ENCODE data around the gene MMP15. TPM values are rescaled to one million over a fixed set of nuclear protein-coding genes. Genes with fewer than 3 reads are reported as not detected.
"Not testable (repeated sequence)": the region's sequence is repeated elsewhere in the genome, so short reads cannot be mapped to it uniquely, and the experiment has no call there.

Gene MMP15
- total RNA-seq, 1 donor from 2014 or later = 70.3 TPM

DNA sequence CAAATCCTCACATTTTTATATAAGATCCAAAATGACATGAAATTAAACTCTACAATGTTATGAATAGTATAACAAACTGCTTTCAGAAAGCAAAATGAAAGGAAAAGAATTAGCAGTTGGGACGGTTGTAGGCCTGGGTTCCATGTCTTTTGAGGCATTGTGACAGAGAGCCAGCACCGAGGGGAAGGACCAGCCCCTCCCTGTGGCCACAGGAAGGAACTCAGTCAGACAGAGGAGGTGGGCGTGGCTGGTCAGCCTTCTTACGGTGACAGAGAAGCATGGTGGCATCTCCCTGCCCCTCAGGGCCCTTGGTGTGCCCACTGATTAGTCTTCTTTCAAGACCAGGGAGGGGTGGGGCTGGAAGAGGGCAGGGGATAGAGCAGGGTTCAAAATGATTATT lies 30.8 kb upstream of the MMP15 start:
- ATAC-seq = peak; percentile 30
- peak; percentile 90 for DNase-seq (ENCODE audit: missing footprints)
- intact Hi-C loops (cut with DNase I) = no loop called here

DNA sequence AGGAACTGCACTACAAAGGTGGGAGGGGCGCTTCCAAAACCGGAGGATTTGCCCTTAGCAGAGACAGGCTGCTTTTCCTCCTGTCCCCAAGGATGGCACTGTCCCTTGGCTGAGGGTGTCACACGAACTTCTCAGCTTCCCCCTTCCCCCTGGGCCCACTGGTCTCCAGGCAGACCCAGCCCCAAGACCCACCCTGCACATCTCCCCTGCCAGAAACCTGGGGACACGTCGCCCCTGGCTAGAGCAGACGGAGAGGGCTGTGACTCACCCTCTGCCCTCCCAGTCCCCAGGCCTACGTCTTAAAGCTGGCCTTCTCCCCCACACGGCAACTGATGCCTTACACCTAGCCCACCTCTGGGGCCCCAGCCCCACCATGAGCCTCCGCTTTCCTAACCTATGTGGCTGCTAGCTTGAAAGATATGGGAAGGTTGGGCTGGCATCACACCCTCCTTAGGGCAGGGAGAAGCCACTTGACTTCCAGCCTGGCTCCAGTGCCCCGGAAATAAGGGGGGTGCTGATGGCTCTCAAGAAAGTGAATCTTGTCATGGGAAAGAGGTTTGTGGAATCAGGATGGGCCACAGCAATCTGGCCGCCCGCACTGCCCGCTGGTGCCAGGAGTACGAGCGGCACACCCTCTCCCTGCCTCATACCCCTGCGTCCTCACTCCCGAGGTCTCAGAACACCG lies 29.7 kb upstream of the MMP15 start:
- DNase-seq (ENCODE audit: missing footprints) (no peak), ATAC-seq (no peak)
- intact Hi-C loops (cut with DNase I) = no loop called here

DNA sequence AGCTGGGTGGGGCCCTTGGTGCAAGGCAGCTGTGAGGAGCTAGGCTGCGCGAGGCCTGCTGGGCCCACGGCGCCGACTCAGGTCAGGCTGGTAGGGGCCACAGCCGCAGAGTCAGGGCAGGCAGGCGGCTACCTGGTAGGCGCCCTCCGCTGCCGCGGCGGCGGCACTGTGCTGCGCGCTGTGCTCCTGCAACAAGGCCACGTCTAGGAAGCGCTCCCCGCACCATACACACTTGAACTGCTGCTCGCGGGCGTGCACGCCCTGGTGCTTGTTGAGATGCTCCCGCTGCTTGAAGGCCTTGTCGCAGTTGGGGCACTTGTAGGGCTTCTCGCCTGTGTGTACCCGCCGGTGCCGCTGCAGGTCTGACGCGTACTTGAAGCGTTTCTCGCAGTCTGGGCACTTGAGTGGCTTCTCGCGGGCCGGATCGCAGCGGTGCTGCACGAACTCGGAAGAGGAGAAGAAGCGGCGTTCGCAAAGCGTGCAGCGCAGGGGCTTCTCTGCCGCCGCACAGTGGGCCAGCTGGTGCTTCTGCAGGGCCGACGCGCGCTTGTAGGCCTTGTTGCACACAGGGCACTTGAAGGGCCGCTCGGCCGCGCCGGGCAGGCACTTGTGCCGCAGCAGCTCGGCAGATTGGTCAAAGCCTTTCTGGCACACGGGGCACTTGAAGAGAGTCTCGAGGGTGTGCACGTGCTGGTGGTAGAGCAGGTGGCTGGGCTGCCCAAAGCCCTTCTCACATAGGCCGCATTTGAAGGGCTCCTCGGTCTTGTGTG lies 29.0 kb upstream of the MMP15 start:
- ATAC-seq (no peak), DNase-seq (ENCODE audit: missing footprints) (no peak)
- intact Hi-C loops (cut with DNase I) = no loop called here

DNA sequence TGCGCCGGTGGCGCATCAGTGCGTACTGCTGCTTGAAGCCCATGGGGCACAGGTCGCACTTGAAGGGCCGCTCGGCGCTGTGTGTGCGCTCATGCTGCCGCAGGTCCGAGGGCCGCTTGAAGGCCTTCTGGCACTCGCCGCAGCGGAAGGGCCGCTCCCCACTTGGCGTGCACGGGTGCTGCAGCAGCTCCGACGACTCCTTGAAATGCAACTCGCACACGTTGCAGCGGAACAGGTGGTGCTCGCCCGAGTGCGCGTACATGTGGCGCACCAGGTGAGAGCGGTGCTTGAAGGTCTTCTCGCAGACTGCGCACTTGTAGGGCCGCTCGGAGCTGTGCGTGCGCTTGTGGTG lies 28.4 kb upstream of the MMP15 start:
- intact Hi-C loops (cut with DNase I) = no loop called here
- DNase-seq (ENCODE audit: missing footprints) (no peak), ATAC-seq (no peak)

DNA sequence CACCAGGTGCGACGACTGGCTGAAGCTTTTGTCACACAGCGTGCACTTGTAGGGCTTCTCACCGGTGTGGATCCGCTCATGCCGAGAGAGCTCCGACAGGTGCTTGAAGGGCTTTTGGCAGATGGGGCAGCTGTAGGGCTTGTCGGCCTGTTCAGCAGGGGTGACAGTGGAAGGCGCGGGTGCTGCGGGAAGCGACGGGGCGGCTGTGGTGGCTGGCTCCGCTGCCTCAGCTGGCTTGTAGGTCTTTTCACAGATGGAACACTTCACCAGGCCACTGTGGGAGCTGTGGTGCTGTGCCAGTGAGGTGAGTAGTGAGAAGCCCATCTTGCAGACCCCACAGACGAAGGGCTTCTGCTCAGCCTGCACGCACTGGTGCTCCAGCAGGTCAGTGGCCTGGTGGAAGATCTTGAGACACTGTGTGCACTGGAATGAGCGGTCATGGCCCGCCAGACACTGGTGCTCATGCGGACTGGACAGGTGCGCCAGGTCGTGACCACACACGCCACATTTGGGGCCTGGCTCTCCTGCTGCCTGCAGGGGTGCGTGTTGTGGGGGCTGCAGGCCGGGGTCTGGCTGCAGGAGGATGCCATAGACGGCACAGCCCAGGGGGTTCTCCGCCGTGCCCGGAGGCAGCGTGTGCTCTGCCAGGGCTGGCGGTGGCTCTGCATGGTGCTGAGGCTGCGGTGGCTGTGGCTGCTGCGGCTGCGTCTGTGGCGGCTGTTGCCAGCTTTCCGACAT lies 27.9 kb upstream of the MMP15 start:
- DNase-seq (ENCODE audit: missing footprints) = no peak

DNA sequence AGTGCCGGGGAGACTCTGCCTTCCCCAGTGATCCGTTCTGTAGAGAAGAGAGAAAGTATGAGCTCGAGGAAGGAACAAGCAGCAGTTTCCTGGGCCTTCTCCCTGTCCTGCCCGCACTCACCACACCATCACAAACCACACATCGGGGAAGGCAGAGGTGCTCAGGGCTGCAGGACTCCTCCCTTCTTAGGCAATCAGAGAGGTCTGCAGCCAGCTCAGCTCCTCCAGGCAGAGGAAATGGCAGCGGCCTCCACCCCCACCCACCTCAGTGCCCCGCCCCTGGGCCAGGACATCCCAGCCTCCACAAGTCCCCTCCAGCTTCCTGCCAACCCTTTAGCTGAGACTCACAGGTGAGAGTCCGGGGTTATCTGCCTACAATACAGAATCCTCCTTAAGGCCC lies 27.1 kb upstream of the MMP15 start:
- DNase-seq (ENCODE audit: missing footprints) (no peak), ATAC-seq (no peak)
- intact Hi-C loops (cut with DNase I) = no loop called here

More for the DNA sequence above, 27.9 kb upstream of the MMP15 start:
- intact Hi-C loops (cut with DNase I) = no loop called here
- ATAC-seq = no peak

DNA sequence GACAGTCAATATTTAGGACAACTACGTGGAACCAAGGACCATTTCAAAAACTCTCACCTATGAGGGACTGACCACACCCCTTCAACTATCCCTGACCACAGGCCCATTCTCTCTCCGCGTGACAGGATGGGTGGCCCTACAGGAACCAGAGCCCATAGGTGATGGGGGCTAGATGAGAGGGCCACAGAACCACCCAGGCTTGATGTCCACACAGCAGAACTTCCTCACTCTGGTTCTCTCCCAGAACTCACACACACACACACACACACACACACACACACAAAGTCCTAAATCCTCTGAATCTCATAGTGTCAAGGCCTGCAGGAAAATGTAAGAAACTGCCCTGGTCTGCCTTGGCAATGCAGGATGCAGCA lies 26.6 kb upstream of the MMP15 start:
- DNase-seq (ENCODE audit: missing footprints) (no peak), ATAC-seq (no peak)
- intact Hi-C loops (cut with DNase I) = no loop called here

DNA sequence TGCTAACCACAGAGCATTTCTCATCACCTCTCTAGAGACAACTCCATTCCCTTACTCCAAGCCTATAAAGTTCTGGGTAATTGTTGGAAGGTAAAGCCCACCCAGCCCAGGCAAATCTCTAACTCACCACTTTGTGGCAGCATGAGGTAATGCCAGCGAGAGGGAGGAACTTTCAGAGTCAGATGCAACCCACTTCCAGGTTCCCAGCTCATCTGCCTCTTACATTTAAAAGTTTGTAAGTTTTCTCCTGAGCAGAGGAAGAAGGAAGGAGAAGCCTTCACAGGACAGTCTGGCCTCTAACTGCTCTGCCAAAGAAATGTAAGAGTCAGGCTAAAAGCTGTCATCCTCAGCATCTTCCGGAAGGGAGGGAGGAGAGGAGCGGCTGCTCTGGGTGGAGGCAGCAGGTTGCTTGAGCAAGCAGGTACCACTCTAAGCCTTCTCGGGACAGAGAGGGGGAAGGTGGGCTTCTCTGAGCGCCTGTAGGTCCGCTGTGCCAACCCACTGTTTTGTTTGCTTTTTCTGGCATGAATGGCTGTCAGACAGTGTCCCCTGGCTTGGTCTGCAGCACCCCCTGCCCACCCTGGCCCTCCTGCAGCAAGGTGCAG lies 26.1 kb upstream of the MMP15 start:
- ATAC-seq = no peak
- no peak for DNase-seq (ENCODE audit: missing footprints)
- intact Hi-C loops (cut with DNase I) = no loop called here

DNA sequence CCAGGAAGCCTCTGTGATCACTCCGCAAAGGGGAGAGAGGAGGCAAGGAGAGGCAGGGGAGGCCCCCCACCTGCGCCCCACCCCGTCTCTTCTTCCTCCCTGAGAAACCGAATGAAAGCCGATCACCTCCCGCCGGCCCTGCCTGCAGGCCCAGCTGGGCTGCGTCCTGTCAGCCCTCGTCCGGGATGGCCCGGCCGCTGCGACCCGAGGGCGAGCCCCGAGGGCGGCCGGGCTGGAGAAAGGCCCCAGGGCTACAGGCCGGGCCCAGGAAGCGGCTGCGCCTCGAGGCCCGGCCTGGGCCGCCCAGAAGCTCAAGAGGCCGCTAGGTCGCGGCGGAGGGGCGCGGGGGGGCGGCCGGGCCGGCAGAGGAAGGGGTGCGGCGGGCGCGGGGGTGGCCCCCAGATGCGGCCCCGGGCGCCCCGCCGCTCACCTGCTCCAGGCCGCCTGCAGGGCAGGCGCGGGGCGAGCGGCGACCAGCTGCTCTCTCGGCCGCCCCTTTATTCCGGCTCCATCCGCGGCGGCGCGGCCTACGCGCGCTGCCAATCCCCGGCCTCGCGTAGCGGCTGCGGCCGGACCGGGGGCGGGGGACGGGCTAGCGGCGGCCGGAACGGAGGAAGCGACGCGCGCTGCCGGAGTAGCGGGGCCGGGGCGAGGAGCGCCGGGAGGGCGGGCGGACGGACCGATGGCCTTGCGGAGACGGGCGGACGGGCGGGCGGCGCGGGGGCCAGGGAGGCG lies 25.4 kb upstream of the MMP15 start, which contains the start of gene ZNF319:
ZNF319 (minus strand) TSS at position 702 of the 735 bp plus-strand sequence. CDS start 2,407 bp downstream, outside the sequence.
- no peak for ATAC-seq
- no peak for DNase-seq (ENCODE audit: missing footprints)
- intact Hi-C loops (cut with DNase I) = loop anchor here (1.0 to 10.0 kb wide), 2 partner anchors 101 to 245 kb away; no protein-coding TSS in a partner anchor

DNA sequence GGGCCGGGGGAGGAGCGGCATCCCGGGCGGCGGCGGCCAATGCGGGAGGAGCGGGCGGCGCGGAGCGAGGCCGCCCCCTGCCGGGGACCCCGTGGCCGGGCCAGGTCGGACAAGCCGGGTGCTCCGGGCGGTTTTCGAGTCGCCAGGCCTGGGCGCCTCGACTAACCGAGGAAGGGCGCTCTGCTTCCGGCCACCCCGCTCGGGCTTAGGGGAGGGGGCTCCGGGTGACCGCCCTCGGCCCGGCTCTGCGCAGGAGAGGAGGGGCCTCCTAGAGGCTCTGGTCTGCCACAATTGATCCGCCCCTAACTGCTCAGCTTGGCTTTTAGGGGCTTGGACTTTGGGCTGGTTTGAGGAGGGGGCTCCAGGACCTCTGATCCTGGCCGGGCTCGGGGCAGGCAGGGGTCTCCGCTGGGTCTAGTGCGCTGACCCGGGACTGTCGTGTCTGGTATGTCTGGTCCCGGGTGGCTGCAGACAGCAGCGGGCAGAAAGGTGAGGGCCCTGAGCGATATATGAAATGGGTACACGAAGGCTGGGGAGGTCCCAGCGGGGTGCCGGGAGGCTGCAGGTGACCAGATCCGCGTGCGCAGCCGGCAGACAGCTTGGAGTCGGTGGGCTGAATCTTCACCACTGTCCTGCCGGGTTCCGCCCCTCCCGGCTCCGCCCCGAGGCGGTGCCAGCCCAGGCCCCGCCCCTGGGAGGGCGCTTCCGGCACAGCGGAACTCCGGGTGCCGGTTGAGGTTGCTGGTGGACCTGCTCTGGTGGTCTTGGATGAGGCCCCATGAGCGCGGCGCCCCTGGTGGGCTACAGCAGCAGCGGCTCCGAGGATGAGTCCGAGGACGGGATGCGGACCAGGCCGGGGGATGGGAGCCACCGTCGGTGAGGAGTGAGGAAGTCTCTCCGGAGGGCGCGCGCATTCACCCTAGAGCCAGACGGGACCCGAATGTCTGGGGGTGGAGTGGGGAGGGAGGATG lies 24.6 kb upstream of the MMP15 start, which contains the start of gene USB1:
USB1 (plus strand) TSS at position 702 of the 971 bp plus-strand sequence; CDS start at position 779, 77 bp downstream.
- intact Hi-C loops (cut with DNase I) = loop anchor here (1.0 to 10.0 kb wide), 2 partner anchors 102 to 246 kb away; no protein-coding TSS in a partner anchor
- DNase-seq (ENCODE audit: missing footprints) (peak; percentile 93), ATAC-seq (peak; percentile 94)

DNA sequence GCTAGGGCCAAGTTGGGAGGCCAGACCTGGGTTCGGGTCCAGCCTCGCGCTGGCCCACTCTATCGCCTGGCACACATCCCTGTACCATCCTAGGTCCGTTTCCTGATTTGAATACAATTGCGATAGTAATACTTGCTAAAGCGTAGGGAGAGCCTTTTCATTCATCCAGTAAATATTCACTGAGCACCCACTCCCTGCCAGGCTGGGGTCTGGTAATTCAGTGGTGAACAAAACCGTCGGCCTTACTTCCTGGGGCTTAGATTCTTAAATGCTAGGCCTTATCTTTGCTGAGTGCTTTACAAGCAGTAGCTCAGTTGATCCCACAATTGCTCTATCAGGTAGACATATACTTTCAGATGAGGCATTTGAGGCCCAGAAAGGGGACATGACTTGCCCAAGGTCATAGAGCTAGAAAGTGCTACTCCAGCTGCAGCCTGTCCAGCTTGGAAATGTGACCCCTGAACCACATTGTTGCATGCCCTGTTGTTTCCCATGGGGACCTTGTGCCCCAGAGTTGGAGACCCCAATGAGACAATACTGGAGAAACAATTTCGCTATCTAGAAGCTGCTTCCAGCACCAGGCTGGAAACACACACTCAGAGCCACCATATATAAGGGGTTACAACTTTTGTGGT lies 23.7 kb upstream of the MMP15 start:
- intact Hi-C loops (cut with DNase I) = loop anchor here (10.0 kb wide), 1 partner anchor 247 kb away; no protein-coding TSS in a partner anchor
- DNase-seq (ENCODE audit: missing footprints) = no peak
- no peak for ATAC-seq

DNA sequence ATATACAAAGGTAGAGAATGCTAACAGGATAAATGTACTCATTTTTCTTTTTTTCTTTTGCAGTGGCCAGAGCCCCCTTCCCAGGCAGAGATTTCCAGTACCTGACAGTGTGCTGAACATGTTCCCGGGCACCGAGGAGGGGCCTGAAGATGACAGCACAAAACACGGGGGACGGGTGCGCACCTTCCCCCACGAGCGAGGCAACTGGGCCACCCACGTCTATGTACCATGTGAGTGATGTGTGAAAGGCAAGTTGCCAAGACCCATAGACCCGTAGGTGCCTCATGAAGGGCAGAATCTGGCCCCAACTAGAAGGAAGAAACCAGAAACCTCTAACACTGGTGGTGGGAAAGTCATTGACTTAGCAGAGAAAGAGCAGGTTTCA lies 23.1 kb upstream of the MMP15 start:
- intact Hi-C loops (cut with DNase I) = loop anchor here (10.0 kb wide), 1 partner anchor 248 kb away; no protein-coding TSS in a partner anchor
- no peak for DNase-seq (ENCODE audit: missing footprints)
- ATAC-seq = no peak

DNA sequence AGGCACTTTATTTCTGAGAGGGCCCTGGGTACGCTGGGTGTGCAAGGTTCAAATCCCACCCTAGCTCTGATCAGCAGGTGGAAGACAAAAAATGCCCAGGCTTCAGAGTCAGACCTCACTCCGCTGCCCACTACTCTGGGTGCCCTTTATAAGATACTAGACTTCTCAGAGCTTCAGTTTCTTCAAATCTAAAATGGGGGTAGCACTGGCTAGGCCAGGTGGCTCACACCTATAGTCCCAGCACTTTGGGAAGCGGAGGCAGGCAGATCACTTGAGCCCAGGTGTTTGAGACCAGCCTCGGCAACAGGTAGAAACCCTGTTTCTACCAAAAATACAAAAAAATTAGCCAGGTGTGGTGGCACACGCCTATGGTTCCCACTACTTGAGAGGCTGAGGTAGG lies 22.6 kb upstream of the MMP15 start:
- DNase-seq (ENCODE audit: missing footprints) = no peak
- no peak for ATAC-seq
- intact Hi-C loops (cut with DNase I) = loop anchor here (10.0 kb wide), 1 partner anchor 248 kb away; no protein-coding TSS in a partner anchor

DNA sequence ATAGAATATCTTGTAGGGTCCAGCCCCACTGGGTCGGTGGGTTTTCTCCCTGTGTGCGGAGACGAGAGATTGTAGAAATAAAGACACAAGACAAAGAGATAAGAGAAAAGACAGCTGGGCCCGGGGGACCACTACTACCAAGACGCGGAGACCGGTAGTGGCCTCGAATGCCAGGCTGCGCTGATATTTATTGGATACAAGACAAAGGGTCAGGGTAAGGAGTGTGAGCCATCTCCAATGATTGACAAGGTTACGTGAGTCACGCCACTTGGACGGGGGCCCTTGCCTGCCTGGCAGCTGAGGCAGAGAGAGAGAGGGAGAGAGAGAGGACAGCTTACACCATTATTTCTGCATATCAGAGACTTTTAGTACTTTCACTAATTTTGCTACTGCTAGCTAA lies 20.8 kb upstream of the MMP15 start:
- intact Hi-C loops (cut with DNase I) = loop anchor here (1.0 to 10.0 kb wide), 2 partner anchors 104 to 250 kb away; no protein-coding TSS in a partner anchor
- not testable (repeated sequence) for ATAC-seq; DNase-seq (ENCODE audit: missing footprints)

DNA sequence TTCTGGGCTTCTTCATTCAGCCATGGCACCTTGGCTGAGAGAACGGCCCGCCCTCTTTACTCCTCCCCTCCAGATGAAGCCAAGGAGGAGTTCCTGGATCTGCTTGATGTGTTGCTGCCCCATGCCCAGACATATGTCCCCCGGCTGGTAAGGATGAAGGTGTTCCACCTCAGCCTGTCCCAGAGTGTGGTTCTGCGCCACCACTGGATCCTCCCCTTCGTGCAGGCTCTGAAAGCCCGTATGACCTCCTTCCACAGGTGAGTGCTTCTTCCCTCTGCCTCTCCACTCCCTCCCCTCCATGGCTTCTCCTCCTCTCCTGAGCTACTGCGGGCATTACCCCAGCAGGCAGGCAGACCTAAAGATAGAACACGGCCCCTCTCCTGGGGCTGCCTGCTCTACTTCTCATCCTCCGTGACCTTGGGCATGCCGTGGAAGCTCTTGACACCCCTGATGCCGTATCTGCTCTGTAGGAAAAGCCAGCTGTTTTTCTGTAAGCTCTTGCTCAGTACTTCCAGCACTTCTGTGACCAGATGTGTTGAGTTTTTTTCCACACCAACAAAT lies 15.6 kb upstream of the MMP15 start:
- no peak for DNase-seq (ENCODE audit: missing footprints)
- intact Hi-C loops (cut with DNase I) = loop anchor here (10.0 kb wide), 1 partner anchor 255 kb away; no protein-coding TSS in a partner anchor
- peak; percentile 74 for ATAC-seq

DNA sequence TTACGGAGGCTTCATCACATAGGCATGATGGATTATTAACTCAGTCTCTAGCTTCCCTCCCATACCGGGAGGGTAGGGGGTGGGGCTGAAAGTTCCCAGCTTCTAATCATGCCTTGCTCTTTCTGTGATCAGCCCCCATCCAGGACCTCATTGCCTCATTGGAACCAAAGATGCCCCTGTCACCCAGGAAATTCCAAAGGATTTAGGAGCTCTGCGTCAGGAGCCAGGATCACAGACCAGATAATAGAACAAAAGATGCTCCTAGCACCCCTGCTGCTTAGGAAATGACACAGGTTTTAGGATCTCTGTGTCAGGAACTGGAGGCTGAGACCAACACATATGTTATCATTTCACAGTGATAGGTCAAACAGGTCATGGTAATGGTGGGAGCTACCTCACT lies 14.7 kb upstream of the MMP15 start:
- intact Hi-C loops (cut with DNase I) = no loop called here
- DNase-seq (ENCODE audit: missing footprints) (no peak), ATAC-seq (no peak)
